Forelimb muscle (tissue), 1 donor: Measurements from ENCODE around the gene MTCP1. TPM values are rescaled to one million over a fixed set of nuclear protein-coding genes. Genes with fewer than 3 reads are reported as not detected.

ENCODE experiments used
- polyA plus RNA-seq: library from polyadenylated mRNA; unstranded; fragments of 120-200 nt; gene quantifications from one replicate; pipeline ENCODE4 v1.2.1, GENCODE V29; 2013; ENCODE audit not compliant: insufficient read length

The MTCP1 gene
- polyA plus RNA-seq, 1 donor = 16.2 TPM

Other genes starting within 250 kb of the MTCP1 start
- not detected for gene SMIM9, start 236.5 kb downstream of the MTCP1 start, polyA plus RNA-seq
- 8.1 TPM for gene F8A1, start 184.8 kb downstream of the MTCP1 start, polyA plus RNA-seq
- 5.1 TPM for gene F8, start 48.4 kb downstream of the MTCP1 start, polyA plus RNA-seq
- gene FUNDC2, start 44.3 kb downstream of the MTCP1 start, polyA plus RNA-seq = 126 TPM
- 6.8 TPM for gene CMC4, start within 50 bp of the MTCP1 start, polyA plus RNA-seq
- gene BRCC3, start 372 bp upstream of the MTCP1 start, polyA plus RNA-seq = 15.8 TPM
- gene VBP1, start 145.3 kb upstream of the MTCP1 start, polyA plus RNA-seq = 57.3 TPM
- 0.43 TPM for gene RAB39B, start 193.4 kb upstream of the MTCP1 start, polyA plus RNA-seq